HepG2 (cell line): ENCODE measurements around the gene TTLL8.

Experiments used
- NKX3-1 ChIP-seq: sonication (generic); formaldehyde crosslinking; IDR thresholded peaks from 2 replicates; pipeline ENCODE4 v1.5.0; 2020; ENCODE audit warnings: missing genetic modification reagents
- POLR2AphosphoS2 ChIP-seq: IDR thresholded peaks from 2 replicates; pipeline ENCODE4 v1.6.1; 2011; ENCODE audit warnings: low read depth, low read length, improper control_type of control experiment
- ZNF260 ChIP-seq: sonication (generic); formaldehyde crosslinking; IDR thresholded peaks from 2 replicates; pipeline ENCODE4 v1.4.0; 2020; ENCODE audit warnings: missing genetic modification reagents, low read depth, mild to moderate bottlenecking, borderline replicate concordance
- TF ChIP-seq, protein P1 (sequence below): IDR thresholded peaks from 2 replicates; pipeline ENCODE4 v1.6.1; 2012; ENCODE audit warnings: inconsistent platforms
- TF ChIP-seq, protein P2 (sequence below): sonication (generic); formaldehyde crosslinking; conservative IDR thresholded peaks from 2 replicates; pipeline ENCODE4 v1.8.0; 2022; ENCODE audit warnings: mild to moderate bottlenecking, moderate library complexity, missing genetic modification reagents

- TF ChIP-seq ZNF260: no peak
- no peak for TF ChIP-seq NKX3-1
- no peak for TF ChIP-seq POLR2AphosphoS2
- TF ChIP-seq, protein P1, sequence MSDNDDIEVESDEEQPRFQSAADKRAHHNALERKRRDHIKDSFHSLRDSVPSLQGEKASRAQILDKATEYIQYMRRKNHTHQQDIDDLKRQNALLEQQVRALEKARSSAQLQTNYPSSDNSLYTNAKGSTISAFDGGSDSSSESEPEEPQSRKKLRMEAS: no peak
- TF ChIP-seq, protein P2, sequence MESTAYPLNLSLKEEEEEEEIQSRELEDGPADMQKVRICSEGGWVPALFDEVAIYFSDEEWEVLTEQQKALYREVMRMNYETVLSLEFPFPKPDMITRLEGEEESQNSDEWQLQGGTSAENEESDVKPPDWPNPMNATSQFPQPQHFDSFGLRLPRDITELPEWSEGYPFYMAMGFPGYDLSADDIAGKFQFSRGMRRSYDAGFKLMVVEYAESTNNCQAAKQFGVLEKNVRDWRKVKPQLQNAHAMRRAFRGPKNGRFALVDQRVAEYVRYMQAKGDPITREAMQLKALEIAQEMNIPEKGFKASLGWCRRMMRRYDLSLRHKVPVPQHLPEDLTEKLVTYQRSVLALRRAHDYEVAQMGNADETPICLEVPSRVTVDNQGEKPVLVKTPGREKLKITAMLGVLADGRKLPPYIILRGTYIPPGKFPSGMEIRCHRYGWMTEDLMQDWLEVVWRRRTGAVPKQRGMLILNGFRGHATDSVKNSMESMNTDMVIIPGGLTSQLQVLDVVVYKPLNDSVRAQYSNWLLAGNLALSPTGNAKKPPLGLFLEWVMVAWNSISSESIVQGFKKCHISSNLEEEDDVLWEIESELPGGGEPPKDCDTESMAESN (CRISPR knock-in tag): no peak
Measured at GRCh38 chr22:50002791-50003190, 55.3 kb downstream of the TTLL8 start.
